Gastroesophageal sphincter (tissue), 4 donors: ENCODE data around the gene LAMC1. TPM values are rescaled to one million over a fixed set of nuclear protein-coding genes. Genes with fewer than 3 reads are reported as not detected.

ENCODE experiments used
- ATAC-seq: fragments of 150-250 bp; one replicate; pipeline ENCODE4 v1.9.1; 2016; ENCODE audit warnings: mild to moderate bottlenecking, moderate library complexity
- H3K27ac ChIP-seq, 4 donors: fragments of 200-600 bp; sonication (generic) in 3 of 4; 1 replicate in 3 of 4; 2 replicates in 1 of 4; pipeline ENCODE4 v1.5.1; 2016 to 2019
- H3K27me3 ChIP-seq: fragments of 200-600 bp; sonication (generic); one replicate; pipeline ENCODE4 v1.5.1; 2019
- H3K36me3 ChIP-seq, 2 donors: fragments of 200-600 bp; sonication (generic); one replicate each; pipeline ENCODE4 v1.5.1; 2019; ENCODE audit warnings: control low read depth in 1 of 2
- H3K4me1 ChIP-seq, 3 donors: fragments of 200-600 bp; sonication (generic); 1 replicate in 2 of 3; 2 replicates in 1 of 3; pipeline ENCODE4 v1.5.1; 2016 to 2019; ENCODE audit warnings: control low read depth in 2 of 3
- H3K4me3 ChIP-seq, 2 donors: fragments of 200-600 bp; sonication (generic); one replicate each; pipeline ENCODE4 v1.5.1; 2019; ENCODE audit warnings: mild to moderate bottlenecking in 1 of 2, moderate library complexity in 1 of 2
- H3K9me3 ChIP-seq, 3 donors: fragments of 200-600 bp; sonication (generic); one replicate each; pipeline ENCODE4 v1.5.1; 2017 to 2019; ENCODE audit warnings: control low read depth in 2 of 3
- EP300 ChIP-seq: sonication (generic); formaldehyde crosslinking; IDR thresholded peaks from one replicate; pipeline ENCODE4 v1.6.1; 2017; ENCODE audit warnings: antibody characterized with exemption, mild to moderate bottlenecking
- POLR2A ChIP-seq, 2 donors: fragments of 450-650 bp; IDR thresholded peaks; one replicate each; pipeline ENCODE4 v1.6.1; 2017; ENCODE audit warnings: antibody characterized with exemption in 2 of 2, mild to moderate bottlenecking in 2 of 2, moderate library complexity in 1 of 2
- POLR2AphosphoS5 ChIP-seq: sonication (generic); formaldehyde crosslinking; IDR thresholded peaks from one replicate; pipeline ENCODE4 v1.6.1; 2017; ENCODE audit warnings: antibody characterized with exemption
- WGBS, 2 donors: methylation state at CpG; one replicate each; pipeline ENCODE4 v1.1.5; 2018; ENCODE audit warnings: low coverage in 1 of 2; 5-methylcytosine and 5-hydroxymethylcytosine counted together
- total RNA-seq, 4 donors: library from RNA; depleted of rRNA; stranded (reverse); fragments of >200 nt; gene quantifications; one replicate each; pipeline ENCODE4 v1.1.0, GENCODE V29; 2016
- TF ChIP-seq, protein P1 (sequence below), 4 experiments: fragments of 200-600 bp in 2 of 4; fragments of 450-650 bp in 2 of 4; sonication (generic) in 1 of 4; IDR thresholded peaks; one replicate each; pipeline ENCODE4 v1.5.1; 2017 to 2019; ENCODE audit warnings: antibody characterized with exemption in 4 of 4, mild to moderate bottlenecking in 2 of 4, moderate library complexity in 2 of 4

LAMC1 gene
- total RNA-seq, 4 donors from 2014 or later: 363 to 528 (median 514) TPM

DNA sequence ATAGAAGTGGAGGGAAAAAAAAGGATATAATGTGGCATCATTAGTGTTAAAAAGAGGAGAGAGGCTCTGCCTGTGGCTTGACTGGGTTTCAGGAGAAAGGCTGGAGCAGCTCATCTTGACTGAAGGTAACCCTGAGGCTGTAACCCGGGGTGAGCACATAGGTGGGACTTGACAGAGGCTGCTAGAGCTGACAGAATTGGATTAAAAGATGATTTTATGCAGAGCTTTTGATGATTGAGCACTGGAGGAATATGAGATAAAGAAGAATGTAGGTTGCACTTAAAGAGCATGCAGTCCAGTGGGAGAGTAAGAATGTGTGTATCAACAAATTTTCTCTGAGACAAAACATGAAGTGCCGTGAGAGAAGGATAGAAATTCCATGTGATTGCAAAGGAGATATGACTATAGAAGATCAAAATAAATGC, 17.3 kb downstream of the LAMC1 start:
- Histone ChIP-seq H3K4me1 (peaks cover 36 to 98% (median 36%) of the 10 kb centered on the region in 3 donors), H3K27me3 (no peaks in the 10 kb centered on the region), H3K36me3 (peaks cover 0 to 7% of the 10 kb centered on the region in 2 donors), H3K9me3 (no peaks in the 10 kb centered on the region), H3K27ac (peak overlapping the region in 3 of 4 donors; percentile 24 to 52 (median 51)), H3K4me3 (no peak overlapping the region)
- WGBS, 2 donors: 22 to 30% methylated on average over 2 of the region's 2 CpGs
- no peak for ATAC-seq
- TF ChIP-seq EP300: no peak

- no peak for TF ChIP-seq EP300
- no peak for TF ChIP-seq POLR2AphosphoS5
- no peak for TF ChIP-seq POLR2A (IDR thresholded peaks at IDR 0.05)
- TF ChIP-seq, protein P1, sequence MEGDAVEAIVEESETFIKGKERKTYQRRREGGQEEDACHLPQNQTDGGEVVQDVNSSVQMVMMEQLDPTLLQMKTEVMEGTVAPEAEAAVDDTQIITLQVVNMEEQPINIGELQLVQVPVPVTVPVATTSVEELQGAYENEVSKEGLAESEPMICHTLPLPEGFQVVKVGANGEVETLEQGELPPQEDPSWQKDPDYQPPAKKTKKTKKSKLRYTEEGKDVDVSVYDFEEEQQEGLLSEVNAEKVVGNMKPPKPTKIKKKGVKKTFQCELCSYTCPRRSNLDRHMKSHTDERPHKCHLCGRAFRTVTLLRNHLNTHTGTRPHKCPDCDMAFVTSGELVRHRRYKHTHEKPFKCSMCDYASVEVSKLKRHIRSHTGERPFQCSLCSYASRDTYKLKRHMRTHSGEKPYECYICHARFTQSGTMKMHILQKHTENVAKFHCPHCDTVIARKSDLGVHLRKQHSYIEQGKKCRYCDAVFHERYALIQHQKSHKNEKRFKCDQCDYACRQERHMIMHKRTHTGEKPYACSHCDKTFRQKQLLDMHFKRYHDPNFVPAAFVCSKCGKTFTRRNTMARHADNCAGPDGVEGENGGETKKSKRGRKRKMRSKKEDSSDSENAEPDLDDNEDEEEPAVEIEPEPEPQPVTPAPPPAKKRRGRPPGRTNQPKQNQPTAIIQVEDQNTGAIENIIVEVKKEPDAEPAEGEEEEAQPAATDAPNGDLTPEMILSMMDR (IDR thresholded peaks at IDR 0.05): no peak
- H3K9me3 ChIP-seq: no peaks in the 10 kb centered on the region
- WGBS, 2 donors: 65 to 80% methylated on average over 3 of the region's 3 CpGs
- peak overlapping the region in 3 of 4 donors; percentile 16 to 57 (median 22) for H3K27ac ChIP-seq
- no peak for ATAC-seq
- peaks cover 34 to 100% (median 34%) of the 10 kb centered on the region in 3 donors for H3K4me1 ChIP-seq
- H3K4me3 ChIP-seq: no peak overlapping the region
- H3K36me3 ChIP-seq: no peaks in the 10 kb centered on the region
- H3K27me3 ChIP-seq: no peaks in the 10 kb centered on the region
These were observed 20.0 kb downstream of the LAMC1 start for GRCh38 chr1:183043254-183043653.

DNA sequence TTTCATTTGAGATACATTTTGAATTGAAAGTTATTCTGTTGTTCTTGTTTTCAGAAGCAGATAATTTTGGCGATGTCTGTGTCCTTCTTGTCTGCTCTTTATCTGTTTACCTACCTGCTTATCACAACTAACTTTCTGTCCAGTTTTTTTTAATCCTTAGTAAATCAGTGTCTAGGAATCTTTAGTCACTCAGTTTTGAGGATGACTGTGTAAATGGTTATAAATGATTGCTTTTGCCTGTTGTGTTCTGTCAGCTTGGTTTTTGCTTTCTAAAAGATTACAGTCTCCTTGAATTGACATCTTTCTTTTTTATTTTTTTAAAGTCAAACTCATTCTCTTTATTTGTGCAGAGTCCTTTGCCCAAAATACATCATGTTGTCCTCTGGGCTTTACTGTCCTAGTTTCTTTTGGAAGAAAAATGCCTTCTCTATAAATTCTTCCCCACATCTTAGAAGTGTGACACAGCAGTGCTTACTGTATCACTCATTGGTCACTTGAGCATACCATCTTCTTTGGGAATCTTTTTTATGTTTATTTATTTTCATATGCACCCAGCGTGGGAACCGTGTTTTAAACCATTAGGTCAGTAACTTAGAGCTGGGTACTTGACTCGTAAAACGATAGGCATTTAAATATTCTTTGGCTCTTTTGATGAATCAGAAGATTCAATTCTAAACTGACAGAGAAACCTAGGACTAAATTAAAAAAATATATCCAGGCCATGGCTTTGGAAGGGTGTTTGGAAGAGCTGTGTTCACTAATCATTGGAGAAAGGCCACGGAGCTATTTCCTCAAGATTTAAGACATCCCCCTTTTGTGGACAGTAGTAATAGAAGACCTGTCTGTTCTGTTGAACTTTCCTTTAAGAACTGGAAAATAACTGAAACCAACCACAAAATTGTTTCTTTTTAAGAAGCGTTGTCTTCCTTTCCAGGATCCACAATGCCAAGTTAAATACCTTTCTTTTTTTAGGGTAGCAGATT, 20.9 kb downstream of the LAMC1 start:
- no peaks in the 10 kb centered on the region for H3K9me3 ChIP-seq
- 11 to 15% methylated on average over 7 of the region's 7 CpGs for WGBS, 2 donors
- H3K27me3 ChIP-seq: no peaks in the 10 kb centered on the region
- no peak for ATAC-seq
- TF ChIP-seq, protein P1 (IDR thresholded peaks at IDR 0.05): no peak
- no peak for TF ChIP-seq POLR2A (IDR thresholded peaks at IDR 0.05)
- TF ChIP-seq EP300: no peak
- TF ChIP-seq POLR2AphosphoS5: no peak
- H3K36me3 ChIP-seq: no peaks in the 10 kb centered on the region
- no peak overlapping the region for H3K4me3 ChIP-seq
- H3K27ac ChIP-seq: peak overlapping the region; percentile 31 to 64 (median 54)
- H3K4me1 ChIP-seq: peaks cover 32 to 100% (median 40%) of the 10 kb centered on the region in 3 donors

DNA sequence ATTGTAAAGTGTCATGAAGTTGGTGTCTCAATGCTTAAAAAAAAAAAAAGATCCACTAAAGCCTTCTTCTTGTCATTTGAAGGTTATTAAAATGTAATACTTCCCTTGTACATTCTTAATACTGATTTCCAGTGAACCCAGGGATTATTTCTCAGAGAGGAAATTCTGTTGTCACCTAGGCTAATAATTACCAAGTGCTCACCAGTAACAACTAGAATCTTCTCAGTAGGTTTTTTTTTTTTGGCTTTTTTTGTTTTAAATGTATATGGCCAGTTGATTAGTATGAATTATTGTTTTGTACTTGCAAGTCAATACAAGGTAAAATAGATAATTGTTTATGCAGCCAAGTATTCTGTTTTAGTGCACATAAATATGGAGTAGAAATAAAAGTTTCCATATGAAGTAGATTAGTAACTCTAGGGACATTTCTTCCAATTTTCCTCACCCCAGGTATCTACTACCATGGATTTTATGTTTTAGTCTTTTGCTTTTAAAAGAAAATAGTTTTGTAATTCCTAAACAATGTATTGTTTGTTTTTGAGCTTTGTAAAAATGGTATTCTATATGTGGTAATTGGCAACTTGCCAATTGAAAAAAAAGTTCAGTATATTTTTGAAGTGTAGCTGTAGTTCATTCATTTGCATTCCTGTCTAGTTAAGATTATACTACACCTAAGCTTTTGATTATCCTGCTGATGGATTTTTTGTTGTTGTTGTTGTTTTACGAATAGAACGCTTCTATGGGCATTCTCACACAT, 21.9 kb downstream of the LAMC1 start:
- Histone ChIP-seq H3K27ac (peak overlapping the region; percentile 31 to 64 (median 54)), H3K36me3 (no peaks in the 10 kb centered on the region), H3K4me1 (peaks cover 29 to 100% (median 33%) of the 10 kb centered on the region in 3 donors), H3K9me3 (no peaks in the 10 kb centered on the region), H3K27me3 (no peaks in the 10 kb centered on the region), H3K4me3 (no peak overlapping the region)
- WGBS, 2 donors: 93 to 95% methylated on average over 2 of the region's 2 CpGs
- TF ChIP-seq EP300: no peak
- no peak for TF ChIP-seq POLR2A (IDR thresholded peaks at IDR 0.05)
- no peak for TF ChIP-seq POLR2AphosphoS5
- TF ChIP-seq, protein P1 (IDR thresholded peaks at IDR 0.05): no peak
- no peak for ATAC-seq
